ENCODE measurements around the gene TMEM260.

DNA sequence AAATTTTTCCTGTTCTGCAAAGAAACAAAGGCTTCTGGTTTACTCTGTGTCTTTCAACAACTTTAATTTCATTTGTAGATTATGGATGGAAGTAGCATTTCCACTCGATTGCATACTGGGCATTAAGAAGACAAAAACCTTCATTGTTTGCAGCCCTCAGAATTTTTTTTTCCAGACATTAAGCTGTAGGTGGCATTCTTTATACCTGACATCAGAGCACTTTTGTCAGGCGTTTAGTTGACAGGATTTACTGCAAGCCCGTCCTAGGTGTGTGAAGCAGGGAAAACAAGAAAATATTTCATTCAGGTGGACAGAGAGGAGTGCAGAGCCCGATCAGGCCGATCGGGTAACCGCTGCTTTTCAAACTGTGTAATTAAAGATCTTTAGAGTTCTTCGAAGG is 107.5 kb downstream of the TMEM260 start:
- no peak for TF ChIP-seq CTCF (conservative IDR thresholded peaks at IDR 0.05; ENCODE audit: low read length)
- TF ChIP-seq EZH2phosphoT487 (IDR thresholded peaks at IDR 0.05; ENCODE audit: borderline replicate concordance), result no peak
